ENCODE measurements around the gene GNA14. TPM values are rescaled to one million over a fixed set of nuclear protein-coding genes. Genes with fewer than 3 reads are reported as not detected.

GNA14 gene
- polyA plus RNA-seq, 1 donor from 2014 or later: 0.40 TPM

DNA sequence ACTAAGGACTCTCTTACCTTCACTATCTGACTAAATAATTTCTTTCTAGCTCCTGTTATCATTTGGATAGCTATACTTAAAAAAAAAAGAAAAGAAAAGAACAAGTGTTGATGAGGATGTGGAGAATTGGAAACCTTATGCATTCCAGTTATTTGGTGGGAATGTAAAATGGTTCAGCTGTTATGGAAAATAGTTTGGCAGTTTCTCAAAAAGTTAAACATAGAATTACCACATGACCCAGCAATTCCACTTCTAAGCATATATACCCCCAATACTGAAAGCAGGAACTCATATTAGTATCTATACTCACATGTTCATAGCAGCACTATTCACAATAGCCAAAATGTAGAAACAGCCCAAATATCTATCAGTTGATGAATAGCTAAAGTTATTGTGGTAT, 61.1 kb downstream of the GNA14 start:
- Histone ChIP-seq H3K27me3 (ENCODE audit: insufficient read depth, low read depth, low read length) (no peaks in the 10 kb centered on the region), H3K36me3 (ENCODE audit: insufficient read depth, low read length) (no peaks in the 10 kb centered on the region), H3K9me3 (ENCODE audit: low read length) (no peaks in the 10 kb centered on the region), H3K9ac (ENCODE audit: low read length) (no peak overlapping the region), H3K4me2 (ENCODE audit: low read length) (no peak overlapping the region), H3K79me2 (replicated peaks; ENCODE audit: insufficient read depth, low read length) (no peaks in the 10 kb centered on the region), H3K4me3 (ENCODE audit: low read length) (no peak overlapping the region), H2AFZ (ENCODE audit: low read depth, low read length) (no peak overlapping the region), H4K20me1 (ENCODE audit: insufficient read depth) (no peaks in the 10 kb centered on the region), H3F3A (ENCODE audit: insufficient read depth, low read length, poor library complexity, severe bottlenecking) (no peaks in the 10 kb centered on the region), H3K27ac (ENCODE audit: low read length) (no peak overlapping the region), H3K9me2 (ENCODE audit: insufficient read depth, low read length) (no peaks in the 10 kb centered on the region)
- TF ChIP-seq EZH2 (IDR thresholded peaks at IDR 0.05; ENCODE audit: borderline replicate concordance, insufficient read depth, low read length, poor library complexity, severe bottlenecking) (no peak), TAF1 (IDR thresholded peaks at IDR 0.05; ENCODE audit: low read depth) (no peak), SMC3 (conservative IDR thresholded peaks at IDR 0.05; ENCODE audit: poor library complexity) (no peak), EP300 (conservative IDR thresholded peaks at IDR 0.05; ENCODE audit: poor library complexity, severe bottlenecking) (no peak), RAD21 (conservative IDR thresholded peaks at IDR 0.05) (no peak), POLR2AphosphoS5 (IDR thresholded peaks at IDR 0.05) (no peak), MXI1 (conservative IDR thresholded peaks at IDR 0.05; ENCODE audit: poor library complexity, severe bottlenecking) (no peak)
- TF ChIP-seq, protein P1, sequence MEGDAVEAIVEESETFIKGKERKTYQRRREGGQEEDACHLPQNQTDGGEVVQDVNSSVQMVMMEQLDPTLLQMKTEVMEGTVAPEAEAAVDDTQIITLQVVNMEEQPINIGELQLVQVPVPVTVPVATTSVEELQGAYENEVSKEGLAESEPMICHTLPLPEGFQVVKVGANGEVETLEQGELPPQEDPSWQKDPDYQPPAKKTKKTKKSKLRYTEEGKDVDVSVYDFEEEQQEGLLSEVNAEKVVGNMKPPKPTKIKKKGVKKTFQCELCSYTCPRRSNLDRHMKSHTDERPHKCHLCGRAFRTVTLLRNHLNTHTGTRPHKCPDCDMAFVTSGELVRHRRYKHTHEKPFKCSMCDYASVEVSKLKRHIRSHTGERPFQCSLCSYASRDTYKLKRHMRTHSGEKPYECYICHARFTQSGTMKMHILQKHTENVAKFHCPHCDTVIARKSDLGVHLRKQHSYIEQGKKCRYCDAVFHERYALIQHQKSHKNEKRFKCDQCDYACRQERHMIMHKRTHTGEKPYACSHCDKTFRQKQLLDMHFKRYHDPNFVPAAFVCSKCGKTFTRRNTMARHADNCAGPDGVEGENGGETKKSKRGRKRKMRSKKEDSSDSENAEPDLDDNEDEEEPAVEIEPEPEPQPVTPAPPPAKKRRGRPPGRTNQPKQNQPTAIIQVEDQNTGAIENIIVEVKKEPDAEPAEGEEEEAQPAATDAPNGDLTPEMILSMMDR (IDR thresholded peaks at IDR 0.05; ENCODE audit: poor library complexity, severe bottlenecking): no peak
- TF ChIP-seq, protein P2, sequence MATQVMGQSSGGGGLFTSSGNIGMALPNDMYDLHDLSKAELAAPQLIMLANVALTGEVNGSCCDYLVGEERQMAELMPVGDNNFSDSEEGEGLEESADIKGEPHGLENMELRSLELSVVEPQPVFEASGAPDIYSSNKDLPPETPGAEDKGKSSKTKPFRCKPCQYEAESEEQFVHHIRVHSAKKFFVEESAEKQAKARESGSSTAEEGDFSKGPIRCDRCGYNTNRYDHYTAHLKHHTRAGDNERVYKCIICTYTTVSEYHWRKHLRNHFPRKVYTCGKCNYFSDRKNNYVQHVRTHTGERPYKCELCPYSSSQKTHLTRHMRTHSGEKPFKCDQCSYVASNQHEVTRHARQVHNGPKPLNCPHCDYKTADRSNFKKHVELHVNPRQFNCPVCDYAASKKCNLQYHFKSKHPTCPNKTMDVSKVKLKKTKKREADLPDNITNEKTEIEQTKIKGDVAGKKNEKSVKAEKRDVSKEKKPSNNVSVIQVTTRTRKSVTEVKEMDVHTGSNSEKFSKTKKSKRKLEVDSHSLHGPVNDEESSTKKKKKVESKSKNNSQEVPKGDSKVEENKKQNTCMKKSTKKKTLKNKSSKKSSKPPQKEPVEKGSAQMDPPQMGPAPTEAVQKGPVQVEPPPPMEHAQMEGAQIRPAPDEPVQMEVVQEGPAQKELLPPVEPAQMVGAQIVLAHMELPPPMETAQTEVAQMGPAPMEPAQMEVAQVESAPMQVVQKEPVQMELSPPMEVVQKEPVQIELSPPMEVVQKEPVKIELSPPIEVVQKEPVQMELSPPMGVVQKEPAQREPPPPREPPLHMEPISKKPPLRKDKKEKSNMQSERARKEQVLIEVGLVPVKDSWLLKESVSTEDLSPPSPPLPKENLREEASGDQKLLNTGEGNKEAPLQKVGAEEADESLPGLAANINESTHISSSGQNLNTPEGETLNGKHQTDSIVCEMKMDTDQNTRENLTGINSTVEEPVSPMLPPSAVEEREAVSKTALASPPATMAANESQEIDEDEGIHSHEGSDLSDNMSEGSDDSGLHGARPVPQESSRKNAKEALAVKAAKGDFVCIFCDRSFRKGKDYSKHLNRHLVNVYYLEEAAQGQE (IDR thresholded peaks at IDR 0.05; ENCODE audit: borderline replicate concordance): no peak

DNA sequence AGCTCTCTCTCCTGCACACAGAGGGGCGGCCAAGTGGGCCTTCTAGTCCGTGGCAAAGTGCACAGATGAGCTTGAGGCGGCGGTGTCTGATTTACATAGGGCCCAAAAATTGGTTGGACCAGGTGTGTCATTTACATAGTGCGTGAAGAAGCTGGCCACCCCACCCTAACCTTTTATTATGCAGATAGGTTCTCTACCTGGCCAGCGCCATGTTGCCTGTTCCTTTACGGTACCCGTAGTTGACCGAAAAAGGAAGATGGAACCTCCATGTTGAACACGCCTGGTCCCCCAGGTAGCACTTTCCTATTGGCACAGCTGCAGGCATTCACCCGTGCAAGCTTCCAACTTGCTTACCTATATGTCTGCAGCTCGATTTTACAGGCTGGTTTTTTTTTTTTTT, 61.5 kb downstream of the GNA14 start:
- Histone ChIP-seq H3K9me2 (ENCODE audit: insufficient read depth, low read length) (no peaks in the 10 kb centered on the region), H3K79me2 (replicated peaks; ENCODE audit: insufficient read depth, low read length) (no peaks in the 10 kb centered on the region), H3K36me3 (ENCODE audit: insufficient read depth, low read length) (no peaks in the 10 kb centered on the region), H3K27ac (ENCODE audit: low read length) (no peak overlapping the region), H3K4me2 (ENCODE audit: low read length) (no peak overlapping the region), H3K9ac (ENCODE audit: low read length) (no peak overlapping the region), H3K9me3 (ENCODE audit: low read length) (no peaks in the 10 kb centered on the region), H3F3A (ENCODE audit: insufficient read depth, low read length, poor library complexity, severe bottlenecking) (no peaks in the 10 kb centered on the region), H2AFZ (ENCODE audit: low read depth, low read length) (no peak overlapping the region), H4K20me1 (ENCODE audit: insufficient read depth) (no peaks in the 10 kb centered on the region), H3K27me3 (ENCODE audit: insufficient read depth, low read depth, low read length) (no peaks in the 10 kb centered on the region), H3K4me3 (ENCODE audit: low read length) (no peak overlapping the region)
- TF ChIP-seq RAD21 (conservative IDR thresholded peaks at IDR 0.05) (no peak), MXI1 (conservative IDR thresholded peaks at IDR 0.05; ENCODE audit: poor library complexity, severe bottlenecking) (no peak), TAF1 (IDR thresholded peaks at IDR 0.05; ENCODE audit: low read depth) (no peak), SMC3 (conservative IDR thresholded peaks at IDR 0.05; ENCODE audit: poor library complexity) (no peak), EP300 (conservative IDR thresholded peaks at IDR 0.05; ENCODE audit: poor library complexity, severe bottlenecking) (no peak), POLR2AphosphoS5 (IDR thresholded peaks at IDR 0.05) (no peak), EZH2 (IDR thresholded peaks at IDR 0.05; ENCODE audit: borderline replicate concordance, insufficient read depth, low read length, poor library complexity, severe bottlenecking) (no peak)
- TF ChIP-seq, protein P1 (IDR thresholded peaks at IDR 0.05; ENCODE audit: poor library complexity, severe bottlenecking): no peak
- TF ChIP-seq, protein P2 (IDR thresholded peaks at IDR 0.05; ENCODE audit: borderline replicate concordance): no peak
